ENCODE measurements around the gene CCL11. TPM values are rescaled to one million over a fixed set of nuclear protein-coding genes. Genes with fewer than 3 reads are reported as not detected.

CCL11 gene
- total RNA-seq, 1 experiment from 2014 or later: not detected

GRCh38 chr17:34299027-34299426 is 13.5 kb downstream of the CCL11 start (continued):
- TF ChIP-seq ATF3 (CRISPR knock-in tag; conservative IDR thresholded peaks at IDR 0.05) (no peak), ZBTB21 (CRISPR knock-in tag; IDR thresholded peaks at IDR 0.05; ENCODE audit: borderline replicate concordance) (no peak), GABPB1 (CRISPR knock-in tag; IDR thresholded peaks at IDR 0.05) (no peak), STAT6 (CRISPR knock-in tag; conservative IDR thresholded peaks at IDR 0.05; ENCODE audit: low read depth) (no peak), TP53 (CRISPR knock-in tag; IDR thresholded peaks at IDR 0.05) (no peak), ETV6 (CRISPR knock-in tag; IDR thresholded peaks at IDR 0.05) (no peak), ZNF263 (CRISPR knock-in tag; IDR thresholded peaks at IDR 0.05; ENCODE audit: low read depth) (no peak)
- TF ChIP-seq, protein P1, sequence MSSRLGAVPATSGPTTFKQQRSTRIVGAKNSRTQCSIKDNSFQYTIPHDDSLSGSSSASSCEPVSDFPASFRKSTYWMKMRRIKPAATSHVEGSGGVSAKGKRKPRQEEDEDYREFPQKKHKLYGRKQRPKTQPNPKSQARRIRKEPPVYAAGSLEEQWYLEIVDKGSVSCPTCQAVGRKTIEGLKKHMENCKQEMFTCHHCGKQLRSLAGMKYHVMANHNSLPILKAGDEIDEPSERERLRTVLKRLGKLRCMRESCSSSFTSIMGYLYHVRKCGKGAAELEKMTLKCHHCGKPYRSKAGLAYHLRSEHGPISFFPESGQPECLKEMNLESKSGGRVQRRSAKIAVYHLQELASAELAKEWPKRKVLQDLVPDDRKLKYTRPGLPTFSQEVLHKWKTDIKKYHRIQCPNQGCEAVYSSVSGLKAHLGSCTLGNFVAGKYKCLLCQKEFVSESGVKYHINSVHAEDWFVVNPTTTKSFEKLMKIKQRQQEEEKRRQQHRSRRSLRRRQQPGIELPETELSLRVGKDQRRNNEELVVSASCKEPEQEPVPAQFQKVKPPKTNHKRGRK (CRISPR knock-in tag; IDR thresholded peaks at IDR 0.05; ENCODE audit: borderline replicate concordance): no peak
- TF ChIP-seq, protein P2, sequence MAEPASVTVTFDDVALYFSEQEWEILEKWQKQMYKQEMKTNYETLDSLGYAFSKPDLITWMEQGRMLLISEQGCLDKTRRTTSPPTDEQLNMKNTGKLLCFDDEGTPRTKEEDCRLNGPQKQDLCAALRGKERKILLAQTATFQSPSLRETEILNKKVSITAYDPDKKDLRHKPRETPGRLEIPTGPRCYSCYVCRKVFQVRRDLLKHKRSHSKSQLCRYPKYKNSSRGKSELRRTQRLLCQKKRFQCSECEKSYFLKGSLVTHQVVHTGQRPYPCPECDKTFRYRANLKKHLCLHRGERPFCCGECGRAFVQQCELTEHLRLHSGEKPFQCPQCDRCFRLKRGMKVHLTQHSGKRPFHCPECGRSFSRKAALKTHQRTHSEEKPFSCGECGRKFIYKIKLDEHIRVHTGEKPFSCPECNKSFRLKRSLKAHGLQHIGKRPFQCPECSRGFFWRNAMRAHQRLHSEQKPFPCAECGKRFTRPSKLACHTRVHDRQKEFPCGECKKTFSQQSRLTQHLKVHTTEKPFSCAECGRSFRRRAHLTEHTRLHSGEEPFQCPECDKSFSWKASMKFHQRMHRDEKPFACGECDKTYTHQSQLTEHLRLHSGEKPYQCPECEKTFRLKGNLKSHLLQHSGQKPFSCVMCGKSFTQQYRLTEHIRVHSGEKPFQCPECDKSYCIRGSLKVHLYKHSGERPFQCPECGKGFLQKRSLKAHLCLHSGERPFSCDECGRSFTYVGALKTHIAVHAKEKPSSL (CRISPR knock-in tag; conservative IDR thresholded peaks at IDR 0.05): no peak

GRCh38 chr17:34299956-34300577 is 14.5 kb downstream of the CCL11 start:
- Mint-ChIP-seq H3K27ac (no peak overlapping the region), H3K4me1 (peaks cover 13% of the 10 kb centered on the region), H3K9me3 (no peaks in the 10 kb centered on the region), H3K36me3 (no peaks in the 10 kb centered on the region), H3K4me3 (no peak overlapping the region), H3K27me3 (ENCODE audit: low read depth) (peaks cover 15% of the 10 kb centered on the region)
- ATAC-seq (no peak), DNase-seq (ENCODE audit: low spot score) (no peak)
- ChIA-PET CTCF (interaction anchor here (2.2 to 12.7 kb wide), 2 partner anchors 61 to 100 kb away, joined by 8 to 166 read pairs; partner anchors contain the start of gene CCL1), POLR2A (no interaction called here)
- TF ChIP-seq, protein P3, sequence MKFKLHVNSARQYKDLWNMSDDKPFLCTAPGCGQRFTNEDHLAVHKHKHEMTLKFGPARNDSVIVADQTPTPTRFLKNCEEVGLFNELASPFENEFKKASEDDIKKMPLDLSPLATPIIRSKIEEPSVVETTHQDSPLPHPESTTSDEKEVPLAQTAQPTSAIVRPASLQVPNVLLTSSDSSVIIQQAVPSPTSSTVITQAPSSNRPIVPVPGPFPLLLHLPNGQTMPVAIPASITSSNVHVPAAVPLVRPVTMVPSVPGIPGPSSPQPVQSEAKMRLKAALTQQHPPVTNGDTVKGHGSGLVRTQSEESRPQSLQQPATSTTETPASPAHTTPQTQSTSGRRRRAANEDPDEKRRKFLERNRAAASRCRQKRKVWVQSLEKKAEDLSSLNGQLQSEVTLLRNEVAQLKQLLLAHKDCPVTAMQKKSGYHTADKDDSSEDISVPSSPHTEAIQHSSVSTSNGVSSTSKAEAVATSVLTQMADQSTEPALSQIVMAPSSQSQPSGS (CRISPR knock-in tag; IDR thresholded peaks at IDR 0.05; ENCODE audit: borderline replicate concordance, low read depth): no peak
- TF ChIP-seq ETV6 (CRISPR knock-in tag; IDR thresholded peaks at IDR 0.05) (no peak), CTCF (IDR thresholded peaks at IDR 0.05) (no peak), SOX15 (CRISPR knock-in tag; IDR thresholded peaks at IDR 0.05) (no peak), CREB1 (CRISPR knock-in tag; IDR thresholded peaks at IDR 0.05) (no peak), E2F4 (CRISPR knock-in tag; IDR thresholded peaks at IDR 0.05; ENCODE audit: borderline replicate concordance, low read depth) (no peak)
- TF ChIP-seq, protein P2 (CRISPR knock-in tag; conservative IDR thresholded peaks at IDR 0.05): no peak
- TF ChIP-seq, protein P4, sequence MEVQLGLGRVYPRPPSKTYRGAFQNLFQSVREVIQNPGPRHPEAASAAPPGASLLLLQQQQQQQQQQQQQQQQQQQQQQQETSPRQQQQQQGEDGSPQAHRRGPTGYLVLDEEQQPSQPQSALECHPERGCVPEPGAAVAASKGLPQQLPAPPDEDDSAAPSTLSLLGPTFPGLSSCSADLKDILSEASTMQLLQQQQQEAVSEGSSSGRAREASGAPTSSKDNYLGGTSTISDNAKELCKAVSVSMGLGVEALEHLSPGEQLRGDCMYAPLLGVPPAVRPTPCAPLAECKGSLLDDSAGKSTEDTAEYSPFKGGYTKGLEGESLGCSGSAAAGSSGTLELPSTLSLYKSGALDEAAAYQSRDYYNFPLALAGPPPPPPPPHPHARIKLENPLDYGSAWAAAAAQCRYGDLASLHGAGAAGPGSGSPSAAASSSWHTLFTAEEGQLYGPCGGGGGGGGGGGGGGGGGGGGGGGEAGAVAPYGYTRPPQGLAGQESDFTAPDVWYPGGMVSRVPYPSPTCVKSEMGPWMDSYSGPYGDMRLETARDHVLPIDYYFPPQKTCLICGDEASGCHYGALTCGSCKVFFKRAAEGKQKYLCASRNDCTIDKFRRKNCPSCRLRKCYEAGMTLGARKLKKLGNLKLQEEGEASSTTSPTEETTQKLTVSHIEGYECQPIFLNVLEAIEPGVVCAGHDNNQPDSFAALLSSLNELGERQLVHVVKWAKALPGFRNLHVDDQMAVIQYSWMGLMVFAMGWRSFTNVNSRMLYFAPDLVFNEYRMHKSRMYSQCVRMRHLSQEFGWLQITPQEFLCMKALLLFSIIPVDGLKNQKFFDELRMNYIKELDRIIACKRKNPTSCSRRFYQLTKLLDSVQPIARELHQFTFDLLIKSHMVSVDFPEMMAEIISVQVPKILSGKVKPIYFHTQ (CRISPR knock-in tag; IDR thresholded peaks at IDR 0.05): no peak

Data from WTC11 (cell line).